Mononuclear cell (primary cell): ENCODE measurements around the gene TBC1D5. TPM values are rescaled to one million over a fixed set of nuclear protein-coding genes. Genes with fewer than 3 reads are reported as not detected.
"Not testable (repeated sequence)": the region's sequence is repeated elsewhere in the genome, so short reads cannot be mapped to it uniquely, and the experiment has no call there.

Source experiments
- H3K27me3 ChIP-seq: 2 replicates; pipeline ENCODE4 v1.6.0; 2011; ENCODE audit warnings: low read length, control low read depth; ENCODE audit not compliant: insufficient read depth
- H3K4me1 ChIP-seq: 2 replicates; pipeline ENCODE4 v1.5.1; 2011; ENCODE audit warnings: mild to moderate bottlenecking, low read length, control low read depth; ENCODE audit not compliant: insufficient read depth
- H3K4me3 ChIP-seq: 2 replicates; pipeline ENCODE4 v1.5.1; 2011; ENCODE audit warnings: mild to moderate bottlenecking, low read length, moderate library complexity
- H3K9me3 ChIP-seq: 2 replicates; pipeline ENCODE4 v1.5.1; 2011; ENCODE audit warnings: low read depth, mild to moderate bottlenecking, control low read depth, low read length
- total RNA-seq: library from RNA; depleted of rRNA; stranded (reverse); fragments of >200 nt; gene quantifications from one replicate; pipeline ENCODE4 v1.2.3, GENCODE V29; 2012

Gene TBC1D5, protein sequence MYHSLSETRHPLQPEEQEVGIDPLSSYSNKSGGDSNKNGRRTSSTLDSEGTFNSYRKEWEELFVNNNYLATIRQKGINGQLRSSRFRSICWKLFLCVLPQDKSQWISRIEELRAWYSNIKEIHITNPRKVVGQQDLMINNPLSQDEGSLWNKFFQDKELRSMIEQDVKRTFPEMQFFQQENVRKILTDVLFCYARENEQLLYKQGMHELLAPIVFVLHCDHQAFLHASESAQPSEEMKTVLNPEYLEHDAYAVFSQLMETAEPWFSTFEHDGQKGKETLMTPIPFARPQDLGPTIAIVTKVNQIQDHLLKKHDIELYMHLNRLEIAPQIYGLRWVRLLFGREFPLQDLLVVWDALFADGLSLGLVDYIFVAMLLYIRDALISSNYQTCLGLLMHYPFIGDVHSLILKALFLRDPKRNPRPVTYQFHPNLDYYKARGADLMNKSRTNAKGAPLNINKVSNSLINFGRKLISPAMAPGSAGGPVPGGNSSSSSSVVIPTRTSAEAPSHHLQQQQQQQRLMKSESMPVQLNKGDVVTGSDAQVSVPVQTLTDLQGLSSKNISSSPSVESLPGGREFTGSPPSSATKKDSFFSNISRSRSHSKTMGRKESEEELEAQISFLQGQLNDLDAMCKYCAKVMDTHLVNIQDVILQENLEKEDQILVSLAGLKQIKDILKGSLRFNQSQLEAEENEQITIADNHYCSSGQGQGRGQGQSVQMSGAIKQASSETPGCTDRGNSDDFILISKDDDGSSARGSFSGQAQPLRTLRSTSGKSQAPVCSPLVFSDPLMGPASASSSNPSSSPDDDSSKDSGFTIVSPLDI
- 78.4 TPM for total RNA-seq

DNA sequence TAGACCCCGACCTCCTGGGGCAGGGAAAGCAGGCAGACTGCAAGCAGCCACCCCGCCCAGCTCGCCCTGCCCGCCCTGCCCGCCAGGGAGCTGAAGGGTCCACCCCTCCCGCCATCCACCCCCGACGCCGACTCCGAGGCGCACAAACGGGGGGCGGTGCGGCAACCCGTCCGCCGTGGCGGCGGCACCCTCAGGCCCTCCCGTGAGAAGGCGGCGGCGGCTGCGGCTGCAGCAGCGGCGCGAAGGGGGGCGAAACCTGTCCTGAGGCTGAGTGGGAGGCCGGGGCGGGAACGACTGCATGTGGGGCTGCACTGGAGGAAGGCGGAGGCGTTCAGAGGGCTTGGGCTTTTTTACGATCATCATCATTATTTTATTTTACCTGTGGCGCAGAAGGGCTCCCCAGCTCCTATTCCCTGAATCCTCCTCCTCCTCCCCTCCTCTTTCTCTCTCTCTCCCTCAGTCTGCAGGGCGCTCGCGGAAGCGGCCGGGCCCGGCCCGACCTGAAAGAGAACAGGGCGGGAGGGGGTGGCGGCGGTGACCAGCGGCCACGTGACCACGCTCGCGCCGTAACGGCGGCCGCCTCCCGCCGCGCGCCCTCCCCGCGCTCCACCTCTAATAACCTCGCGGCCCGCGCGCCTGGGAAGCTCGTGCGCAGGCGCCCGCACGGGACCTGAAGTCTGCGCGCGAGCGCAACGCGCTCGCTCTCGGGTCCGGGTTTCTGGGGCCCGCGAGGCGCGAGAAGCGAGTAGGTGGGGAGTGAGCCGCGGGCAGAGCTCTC, at the start of gene TBC1D5:
Gene TBC1D5 (minus strand): TSS at position 530 of the 778 bp plus-strand sequence. CDS start 234,061 bp downstream, outside the sequence.
- no peaks in the 10 kb centered on the region for H3K9me3 ChIP-seq
- H3K4me3 ChIP-seq: peak within 1 kb of the TSS; percentile 92
- no peaks in the 10 kb centered on the region for H3K27me3 ChIP-seq
- peaks cover 45% of the 10 kb centered on the region for H3K4me1 ChIP-seq

DNA sequence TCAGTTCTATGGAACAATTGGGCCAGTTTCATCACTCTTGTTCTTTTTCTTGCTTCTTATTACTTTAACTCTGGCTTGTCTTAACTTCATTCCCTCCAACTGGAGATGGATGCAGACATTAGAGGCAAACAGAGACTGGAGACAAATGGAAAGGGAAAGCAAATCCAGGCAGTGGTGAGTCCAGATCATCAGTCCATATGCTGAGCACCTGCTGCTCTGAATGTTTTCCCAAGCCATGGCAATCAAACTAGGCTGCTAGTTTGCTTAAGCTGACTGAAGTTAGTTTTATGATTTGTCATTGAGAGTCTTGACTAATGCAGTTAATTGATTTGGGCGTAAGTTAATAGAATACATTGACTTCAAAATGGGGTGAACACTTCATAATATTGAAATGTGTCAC, 41.0 kb upstream of the TBC1D5 start:
- Histone ChIP-seq H3K27me3 (no peaks in the 10 kb centered on the region), H3K9me3 (no peaks in the 10 kb centered on the region), H3K4me1 (peaks cover 13% of the 10 kb centered on the region), H3K4me3 (no peak overlapping the region)

- no peak overlapping the region for H3K4me3 ChIP-seq
- peaks cover 13% of the 10 kb centered on the region for H3K4me1 ChIP-seq
- H3K9me3 ChIP-seq: no peaks in the 10 kb centered on the region
- H3K27me3 ChIP-seq: no peaks in the 10 kb centered on the region
Observed at GRCh38 chr3:17782751-17783150, 40.3 kb upstream of the TBC1D5 start.

GRCh38 chr3:17780369-17780768, 37.9 kb upstream of the TBC1D5 start:
- not testable (repeated sequence) for H3K27me3 ChIP-seq, H3K4me3 ChIP-seq, H3K9me3 ChIP-seq
- peaks cover 13% of the 10 kb centered on the region for H3K4me1 ChIP-seq

DNA sequence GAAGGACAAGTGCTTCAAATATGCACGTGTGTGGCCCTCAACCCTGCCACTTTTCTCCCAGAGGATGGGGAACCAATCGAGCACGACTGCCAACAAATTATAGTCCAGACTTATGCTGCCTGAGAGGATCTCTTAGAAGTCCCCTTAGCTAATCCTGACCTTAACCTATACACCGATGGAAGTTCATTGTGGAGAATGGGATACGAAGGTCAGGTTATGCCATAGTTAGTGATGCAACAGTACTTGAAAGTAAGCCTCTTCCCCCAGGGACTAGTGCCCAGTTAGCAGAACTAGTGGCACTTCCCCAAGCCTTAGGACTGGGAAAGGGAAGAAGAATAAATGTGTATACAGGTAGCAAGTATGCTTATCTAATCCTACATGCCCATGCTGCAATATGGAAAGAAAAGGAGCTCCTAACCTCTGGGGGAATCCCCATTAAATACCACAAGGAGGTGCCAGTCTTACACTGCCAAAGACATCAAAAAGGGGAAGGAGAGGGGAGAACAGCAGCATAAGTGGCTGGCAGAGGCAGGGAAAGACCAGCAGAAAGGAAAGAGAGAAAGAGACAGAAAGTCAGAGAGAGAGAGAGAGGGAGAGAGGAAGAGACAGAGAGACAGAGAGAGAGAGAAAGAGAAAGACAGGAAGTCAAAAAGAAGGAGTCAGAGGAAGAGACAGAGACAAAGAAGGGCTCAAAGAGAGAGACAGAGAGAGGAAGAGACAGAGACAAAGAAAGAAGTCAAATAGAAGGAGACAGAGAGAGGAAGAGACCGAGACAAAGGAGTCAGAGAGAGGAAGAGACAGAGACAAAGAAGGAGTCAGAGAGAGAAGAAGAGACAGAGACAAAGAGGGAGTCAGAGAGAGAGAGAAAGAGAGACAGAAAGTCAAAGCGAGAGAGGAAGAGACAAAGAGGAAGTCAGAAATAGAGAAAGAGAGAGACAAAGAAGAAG, 37.1 kb upstream of the TBC1D5 start:
- not testable (repeated sequence) for H3K9me3 ChIP-seq, H3K4me3 ChIP-seq, H3K27me3 ChIP-seq
- H3K4me1 ChIP-seq: peaks cover 20% of the 10 kb centered on the region

DNA sequence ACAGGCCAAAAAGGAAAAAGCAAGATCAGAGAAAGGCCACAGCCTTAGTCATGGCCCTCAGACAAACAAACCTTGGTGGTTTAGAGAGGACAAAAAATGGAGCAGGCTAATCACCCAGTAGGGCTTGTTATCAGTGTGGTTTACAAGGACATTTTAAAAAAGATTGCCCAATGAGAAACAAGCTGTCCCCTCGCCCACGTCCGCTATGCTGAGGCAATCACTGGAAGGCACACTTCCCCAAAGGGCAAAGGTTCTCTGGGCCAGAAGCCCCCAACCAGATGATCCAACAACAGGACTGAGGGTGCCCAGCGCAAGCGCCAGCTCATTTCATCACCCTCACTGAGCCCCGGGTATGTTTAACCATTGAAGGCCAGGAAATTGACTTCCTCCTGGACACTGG, 34.9 kb upstream of the TBC1D5 start:
- H3K4me1 ChIP-seq: peaks cover 20% of the 10 kb centered on the region
- not testable (repeated sequence) for H3K9me3 ChIP-seq, H3K27me3 ChIP-seq, H3K4me3 ChIP-seq

DNA sequence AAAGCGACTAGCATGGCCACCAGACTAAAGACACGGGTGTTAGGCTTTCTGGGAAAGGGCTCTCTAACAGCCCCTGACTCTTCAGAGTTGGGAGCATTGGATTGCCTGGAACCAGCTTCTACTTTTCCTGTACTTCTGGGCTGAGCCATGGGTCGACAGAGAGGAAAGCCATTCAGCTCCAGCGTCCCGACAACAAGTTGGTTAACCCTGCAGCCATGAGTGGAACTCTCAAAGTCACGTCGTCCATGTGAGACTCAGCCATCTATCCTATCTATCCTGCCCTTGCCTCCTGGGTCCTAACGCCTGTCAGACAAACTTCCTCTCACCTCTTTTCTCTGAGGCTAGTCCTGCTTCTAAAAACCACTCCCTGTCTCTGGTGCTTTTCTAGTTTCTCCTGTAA, 32.6 kb upstream of the TBC1D5 start:
- H3K27me3 ChIP-seq: peaks cover 5% of the 10 kb centered on the region
- H3K4me1 ChIP-seq: peaks cover 17% of the 10 kb centered on the region
- H3K9me3 ChIP-seq: no peaks in the 10 kb centered on the region
- no peak overlapping the region for H3K4me3 ChIP-seq

- H3K9me3 ChIP-seq, H3K4me3 ChIP-seq, H3K27me3 ChIP-seq: not testable (repeated sequence)
- H3K4me1 ChIP-seq: peaks cover 10% of the 10 kb centered on the region
Observed at GRCh38 chr3:17774180-17774910, 31.9 kb upstream of the TBC1D5 start.

- Histone ChIP-seq H3K27me3 (peaks cover 5% of the 10 kb centered on the region), H3K9me3 (no peaks in the 10 kb centered on the region), H3K4me1 (peaks cover 7% of the 10 kb centered on the region), H3K4me3 (no peak overlapping the region)
Observed at GRCh38 chr3:17772556-17772955, 30.1 kb upstream of the TBC1D5 start.

- Histone ChIP-seq H3K27me3 (peaks cover 5% of the 10 kb centered on the region), H3K4me3 (no peak overlapping the region), H3K9me3 (no peaks in the 10 kb centered on the region), H3K4me1 (peaks cover 7% of the 10 kb centered on the region)
Observed at GRCh38 chr3:17771177-17772017, 29.0 kb upstream of the TBC1D5 start.

DNA sequence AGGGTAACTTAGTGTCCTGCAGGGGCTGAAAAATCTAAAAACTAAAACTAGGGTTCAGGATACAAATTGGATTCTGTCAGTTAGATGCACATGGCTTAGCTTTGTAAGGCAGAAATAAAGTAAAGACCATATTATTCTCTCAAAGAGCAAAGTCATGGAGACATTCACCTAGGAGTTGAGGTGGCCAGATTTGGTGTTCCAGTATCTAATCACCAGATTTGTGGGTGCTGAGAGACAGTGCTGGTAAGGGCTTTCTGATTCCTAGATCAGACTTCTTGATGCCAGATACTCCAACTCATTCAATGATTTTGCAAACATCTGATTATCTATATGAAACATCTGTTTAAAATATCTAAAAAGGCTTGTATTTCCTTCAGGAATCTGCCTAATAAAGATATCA, 28.3 kb upstream of the TBC1D5 start:
- H3K27me3 ChIP-seq: peaks cover 5% of the 10 kb centered on the region
- H3K4me3 ChIP-seq: no peak overlapping the region
- peaks cover 7% of the 10 kb centered on the region for H3K4me1 ChIP-seq
- H3K9me3 ChIP-seq: no peaks in the 10 kb centered on the region

- H3K4me3 ChIP-seq: no peak overlapping the region
- no peaks in the 10 kb centered on the region for H3K9me3 ChIP-seq
- no peaks in the 10 kb centered on the region for H3K27me3 ChIP-seq
- H3K4me1 ChIP-seq: no peaks in the 10 kb centered on the region
Observed at GRCh38 chr3:17765819-17766472, 23.5 kb upstream of the TBC1D5 start.

- H3K9me3 ChIP-seq: no peaks in the 10 kb centered on the region
- no peaks in the 10 kb centered on the region for H3K4me1 ChIP-seq
- no peaks in the 10 kb centered on the region for H3K27me3 ChIP-seq
- no peak overlapping the region for H3K4me3 ChIP-seq
Observed at GRCh38 chr3:17761563-17761962, 19.1 kb upstream of the TBC1D5 start.
